Epidermal melanocyte (primary cell): ENCODE results near the gene RIOX2.
"Not testable (repeated sequence)": the region's sequence is repeated elsewhere in the genome, so short reads cannot be mapped to it uniquely, and the experiment has no call there.

Experiments
- DNase-seq: peaks from one replicate; pipeline ENCODE4 v3.0.0; 2011; ENCODE audit warnings: low spot score; ENCODE audit not compliant: insufficient read length

Gene RIOX2

GRCh38 chr3:97971679-97972567, at the start of gene RIOX2:
Gene RIOX2 (minus strand): TSS chr3:97972431. CDS start chr3:97967593, 4,838 bp downstream.
- DNase-seq = peak; percentile 56

- no peak for DNase-seq
These were observed 48.2 kb upstream of the RIOX2 start for GRCh38 chr3:98020412-98020811.

GRCh38 chr3:98018301-98018700, 46.1 kb upstream of the RIOX2 start:
- DNase-seq = no peak

GRCh38 chr3:98014268-98014585, 42.0 kb upstream of the RIOX2 start:
- DNase-seq = no peak

GRCh38 chr3:98013411-98014267, 41.4 kb upstream of the RIOX2 start:
- no peak for DNase-seq

- no peak for DNase-seq
These were observed 40.7 kb upstream of the RIOX2 start for GRCh38 chr3:98012979-98013378.

- not testable (repeated sequence) for DNase-seq
These were observed 38.7 kb upstream of the RIOX2 start for GRCh38 chr3:98010883-98011449.

GRCh38 chr3:98010194-98010882, 38.1 kb upstream of the RIOX2 start:
- DNase-seq = no peak

GRCh38 chr3:98008855-98009254, 36.6 kb upstream of the RIOX2 start:
- no peak for DNase-seq

GRCh38 chr3:98005438-98005837, 33.2 kb upstream of the RIOX2 start:
- DNase-seq = no peak

- DNase-seq = no peak
These were observed 32.5 kb upstream of the RIOX2 start for GRCh38 chr3:98004721-98005120.

- DNase-seq = no peak
These were observed 31.2 kb upstream of the RIOX2 start for GRCh38 chr3:98003306-98003969.

- no peak for DNase-seq
These were observed 30.5 kb upstream of the RIOX2 start for GRCh38 chr3:98002717-98003116.

GRCh38 chr3:97999994-98000393, 27.8 kb upstream of the RIOX2 start:
- DNase-seq = no peak

- no peak for DNase-seq
These were observed 26.9 kb upstream of the RIOX2 start for GRCh38 chr3:97999103-97999502.

GRCh38 chr3:97996988-97997387, 24.8 kb upstream of the RIOX2 start:
- DNase-seq = no peak

- no peak for DNase-seq
These were observed 22.2 kb upstream of the RIOX2 start for GRCh38 chr3:97994328-97994945.

- no peak for DNase-seq
These were observed 21.3 kb upstream of the RIOX2 start for GRCh38 chr3:97993526-97993925.

GRCh38 chr3:97992547-97993173, 20.4 kb upstream of the RIOX2 start:
- no peak for DNase-seq

- no peak for DNase-seq
These were observed 19.1 kb upstream of the RIOX2 start for GRCh38 chr3:97991293-97991682.
